GM23338 (cell line): ENCODE measurements around the gene TRMT44. TPM values are rescaled to one million over a fixed set of nuclear protein-coding genes. Genes with fewer than 3 reads are reported as not detected.

Experiments used
- ATAC-seq: fragments of 200-7000 bp; cut with Tn5 transposase; 3 replicates; pipeline ENCODE4 v1.9.1; 2020
- DNase-seq: peaks from one replicate; pipeline ENCODE4 v3.0.0-alpha.2; 2015; ENCODE audit warnings: low spot score
- H2AFZ ChIP-seq: fragments of 200-600 bp; sonication (generic); 2 replicates; pipeline ENCODE4 v1.8.0; 2016; ENCODE audit warnings: antibody characterized with exemption, mild to moderate bottlenecking, moderate library complexity
- H3F3A ChIP-seq: fragments of 200-600 bp; sonication (generic); replicated peaks from 2 replicates; pipeline ENCODE4 v1.8.0; 2017; ENCODE audit warnings: antibody characterized with exemption, mixed run types, low read depth
- H3K27ac ChIP-seq: fragments of 200-600 bp; sonication (generic); 2 replicates; pipeline ENCODE4 v1.6.1; 2016; ENCODE audit warnings: low read depth
- H3K27me3 ChIP-seq: fragments of 200-600 bp; sonication (generic); 2 replicates; pipeline ENCODE4 v1.8.0; 2016; ENCODE audit warnings: mild to moderate bottlenecking, mixed run types, moderate library complexity; ENCODE audit not compliant: insufficient read depth
- H3K36me3 ChIP-seq: fragments of 200-600 bp; sonication (generic); 2 replicates; pipeline ENCODE4 v1.8.0; 2016; ENCODE audit warnings: mild to moderate bottlenecking; ENCODE audit not compliant: insufficient read depth
- H3K4me1 ChIP-seq: fragments of 200-600 bp; sonication (generic); 2 replicates; pipeline ENCODE4 v1.8.0; 2016; ENCODE audit warnings: mild to moderate bottlenecking, moderate library complexity; ENCODE audit not compliant: insufficient read depth
- H3K4me2 ChIP-seq: fragments of 200-600 bp; sonication (generic); 2 replicates; pipeline ENCODE4 v1.7.1; 2017; ENCODE audit warnings: mixed run types
- H3K4me3 ChIP-seq: fragments of 200-600 bp; sonication (generic); 2 replicates; pipeline ENCODE4 v1.6.1; 2016; ENCODE audit warnings: mixed run types
- H3K79me2 ChIP-seq: fragments of 200-600 bp; sonication (generic); replicated peaks from 2 replicates; pipeline ENCODE4 v1.8.0; 2017; ENCODE audit warnings: mild to moderate bottlenecking; ENCODE audit not compliant: insufficient read depth
- H3K9me2 ChIP-seq: fragments of 200-600 bp; sonication (generic); 2 replicates; pipeline ENCODE4 v1.8.0; 2017; ENCODE audit not compliant: insufficient read depth
- H4K20me1 ChIP-seq: fragments of 200-600 bp; sonication (generic); replicated peaks from 2 replicates; pipeline ENCODE4 v1.8.0; 2017; ENCODE audit warnings: mild to moderate bottlenecking; ENCODE audit not compliant: insufficient read depth
- H3K27ac Mint-ChIP-seq: 2 replicates; pipeline ENCODE4 v1.8.0; 2020; ENCODE audit warnings: inconsistent platforms, mild to moderate bottlenecking, moderate library complexity, mixed read lengths
- H3K27me3 Mint-ChIP-seq: 3 replicates; pipeline ENCODE4 v1.8.0; 2022; ENCODE audit warnings: low read depth, mild to moderate bottlenecking, moderate library complexity, mixed read lengths, inconsistent platforms; ENCODE audit not compliant: insufficient read depth, poor library complexity
- H3K36me3 Mint-ChIP-seq: 3 replicates; pipeline ENCODE4 v1.8.0; 2021; ENCODE audit warnings: low read depth, mild to moderate bottlenecking, inconsistent platforms, moderate library complexity, mixed read lengths
- H3K4me1 Mint-ChIP-seq: 3 replicates; pipeline ENCODE4 v1.8.0; 2020; ENCODE audit warnings: mild to moderate bottlenecking, inconsistent platforms, mixed read lengths
- H3K4me3 Mint-ChIP-seq: 3 replicates; pipeline ENCODE4 v1.8.0; 2021; ENCODE audit warnings: moderate library complexity, mild to moderate bottlenecking, inconsistent platforms, mixed read lengths
- H3K9me3 Mint-ChIP-seq: 3 replicates; pipeline ENCODE4 v1.8.0; 2020; ENCODE audit warnings: moderate library complexity, mild to moderate bottlenecking, inconsistent platforms, mixed read lengths
- CREB1 ChIP-seq: fragments of 250-450 bp; sonication (Bioruptor Pico); IDR thresholded peaks from 2 replicates; pipeline ENCODE4 v1.5.0; 2020; ENCODE audit warnings: low read depth, mild to moderate bottlenecking, moderate library complexity
- EZH2 ChIP-seq: fragments of 200-600 bp; sonication (generic); IDR thresholded peaks from one replicate; pipeline ENCODE4 v1.8.0; 2017; ENCODE audit warnings: antibody characterized with exemption, mild to moderate bottlenecking, low read depth; ENCODE audit not compliant: unreplicated experiment
- JUNB ChIP-seq: IDR thresholded peaks from one replicate; pipeline ENCODE4 v1.6.1; 2016; ENCODE audit warnings: antibody characterized with exemption; ENCODE audit not compliant: unreplicated experiment
- NANOG ChIP-seq: IDR thresholded peaks from 2 replicates; pipeline ENCODE4 v1.6.1; 2016; ENCODE audit warnings: antibody characterized with exemption, borderline replicate concordance
- POLR2AphosphoS5 ChIP-seq: IDR thresholded peaks from 2 replicates; pipeline ENCODE4 v1.6.1; 2016; ENCODE audit warnings: antibody characterized with exemption, low read depth
- STAT1 ChIP-seq: IDR thresholded peaks from one replicate; pipeline ENCODE4 v1.6.1; 2016; ENCODE audit warnings: antibody characterized with exemption; ENCODE audit not compliant: unreplicated experiment
- ZNF114 ChIP-seq: fragments of 250-450 bp; sonication (Bioruptor Pico); IDR thresholded peaks from 2 replicates; pipeline ENCODE4 v1.5.0; 2020; ENCODE audit warnings: mild to moderate bottlenecking, moderate library complexity
- ZNF331 ChIP-seq: fragments of 250-450 bp; sonication (Bioruptor Pico); IDR thresholded peaks from 2 replicates; pipeline ENCODE4 v1.5.0; 2020; ENCODE audit warnings: low read depth, mild to moderate bottlenecking, moderate library complexity
- ZNF462 ChIP-seq: fragments of 250-450 bp; sonication (Bioruptor Pico); IDR thresholded peaks from 2 replicates; pipeline ENCODE4 v1.5.0; 2020; ENCODE audit warnings: mild to moderate bottlenecking, moderate library complexity
- polyA plus RNA-seq: library from polyadenylated mRNA; unstranded; fragments of >200 nt; fragmentation: Nextera tagmentation; extraction: Ambion mirVana; gene quantifications from 2 replicates; pipeline ENCODE4 v1.2.1, GENCODE V29; 2016
- total RNA-seq: library from RNA; depleted of rRNA; stranded (reverse); fragments of >200 nt; shearing (Covaris generic); gene quantifications from 2 replicates; pipeline ENCODE4 v1.2.3, GENCODE V29; 2014
- TF ChIP-seq, protein P1 (sequence below): IDR thresholded peaks from 2 replicates; pipeline ENCODE4 v1.6.1; 2016; ENCODE audit warnings: antibody characterized with exemption
- TF ChIP-seq, protein P2 (sequence below), 2 experiments: fragments of 200-600 bp in 1 of 2; sonication (generic) in 1 of 2; conservative IDR thresholded peaks; 2 replicates each; pipeline versions ENCODE4 v1.5.1 to v1.6.1; 2016 to 2017; ENCODE audit warnings: antibody characterized with exemption in 2 of 2, low read depth in 2 of 2, mild to moderate bottlenecking in 2 of 2, moderate library complexity in 1 of 2

The TRMT44 gene
- total and polyA plus RNA-seq, 2 experiments from 2014 or later, result 10.3 to 49.8 TPM

DNA sequence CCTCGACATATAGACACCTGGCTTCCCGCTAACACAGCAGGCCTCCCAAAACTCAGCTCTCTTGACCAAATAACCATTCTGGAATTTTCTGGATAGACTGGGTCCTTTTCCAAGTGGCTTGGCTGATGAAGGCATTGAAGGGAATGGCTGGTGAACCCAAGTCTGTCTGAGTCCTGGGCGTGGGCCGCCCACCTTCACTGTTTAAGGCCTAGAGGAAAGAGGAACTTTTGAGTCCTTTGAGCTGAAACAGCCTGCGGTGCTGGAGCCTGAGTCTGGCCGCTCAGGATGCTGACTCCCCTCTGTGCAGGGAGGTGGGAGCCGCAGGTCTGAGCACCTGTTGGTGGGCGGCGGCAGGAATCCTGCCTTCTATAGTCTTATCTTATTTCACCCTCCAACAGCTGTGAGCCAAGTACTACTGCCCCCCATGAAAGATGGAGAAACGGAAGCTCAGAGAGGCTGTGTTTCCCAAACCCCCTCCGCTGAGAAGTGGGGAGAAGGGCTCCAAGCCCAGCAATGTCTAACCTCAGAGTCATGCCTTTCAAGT lies 23.4 kb upstream of the TRMT44 start:
- TF ChIP-seq ZNF331 (CRISPR knock-in tag) (no peak), ZNF114 (no peak), STAT1 (no peak), ZNF462 (CRISPR knock-in tag) (no peak), EZH2 (no peak), CREB1 (CRISPR knock-in tag) (no peak), NANOG (no peak), POLR2AphosphoS5 (no peak), JUNB (no peak)
- TF ChIP-seq, protein P1, sequence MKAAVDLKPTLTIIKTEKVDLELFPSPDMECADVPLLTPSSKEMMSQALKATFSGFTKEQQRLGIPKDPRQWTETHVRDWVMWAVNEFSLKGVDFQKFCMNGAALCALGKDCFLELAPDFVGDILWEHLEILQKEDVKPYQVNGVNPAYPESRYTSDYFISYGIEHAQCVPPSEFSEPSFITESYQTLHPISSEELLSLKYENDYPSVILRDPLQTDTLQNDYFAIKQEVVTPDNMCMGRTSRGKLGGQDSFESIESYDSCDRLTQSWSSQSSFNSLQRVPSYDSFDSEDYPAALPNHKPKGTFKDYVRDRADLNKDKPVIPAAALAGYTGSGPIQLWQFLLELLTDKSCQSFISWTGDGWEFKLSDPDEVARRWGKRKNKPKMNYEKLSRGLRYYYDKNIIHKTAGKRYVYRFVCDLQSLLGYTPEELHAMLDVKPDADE, result no peak
- TF ChIP-seq, protein P2, sequence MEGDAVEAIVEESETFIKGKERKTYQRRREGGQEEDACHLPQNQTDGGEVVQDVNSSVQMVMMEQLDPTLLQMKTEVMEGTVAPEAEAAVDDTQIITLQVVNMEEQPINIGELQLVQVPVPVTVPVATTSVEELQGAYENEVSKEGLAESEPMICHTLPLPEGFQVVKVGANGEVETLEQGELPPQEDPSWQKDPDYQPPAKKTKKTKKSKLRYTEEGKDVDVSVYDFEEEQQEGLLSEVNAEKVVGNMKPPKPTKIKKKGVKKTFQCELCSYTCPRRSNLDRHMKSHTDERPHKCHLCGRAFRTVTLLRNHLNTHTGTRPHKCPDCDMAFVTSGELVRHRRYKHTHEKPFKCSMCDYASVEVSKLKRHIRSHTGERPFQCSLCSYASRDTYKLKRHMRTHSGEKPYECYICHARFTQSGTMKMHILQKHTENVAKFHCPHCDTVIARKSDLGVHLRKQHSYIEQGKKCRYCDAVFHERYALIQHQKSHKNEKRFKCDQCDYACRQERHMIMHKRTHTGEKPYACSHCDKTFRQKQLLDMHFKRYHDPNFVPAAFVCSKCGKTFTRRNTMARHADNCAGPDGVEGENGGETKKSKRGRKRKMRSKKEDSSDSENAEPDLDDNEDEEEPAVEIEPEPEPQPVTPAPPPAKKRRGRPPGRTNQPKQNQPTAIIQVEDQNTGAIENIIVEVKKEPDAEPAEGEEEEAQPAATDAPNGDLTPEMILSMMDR (conservative IDR thresholded peaks at IDR 0.05; ENCODE audit: low read depth in 2 of 2), result no peak
- H3K4me1 ChIP-seq, result no peaks in the 10 kb centered on the region
- H3K36me3 ChIP-seq, result no peaks in the 10 kb centered on the region
- H3K9me3 Mint-ChIP-seq, result no peaks in the 10 kb centered on the region
- H4K20me1 ChIP-seq, result no peaks in the 10 kb centered on the region; the same call in 1 of the 2 replicates
- 0 out of 2 replicates have a peak, but pooled peaks cover 3% of the 10 kb centered on the region for H3K9me2 ChIP-seq
- H3K36me3 Mint-ChIP-seq, result peaks cover 3% of the 10 kb centered on the region; the same call in 1 of the 3 replicates
- 0 out of 2 replicates have a peak, but pooled peaks cover 4% of the 10 kb centered on the region for H3K79me2 ChIP-seq
- H3K4me1 Mint-ChIP-seq, result no peaks in the 10 kb centered on the region; the same call in none of the 3 replicates
- no peak overlapping the region for H3K4me3 ChIP-seq
- H2AFZ ChIP-seq, result no peak overlapping the region
- ATAC-seq (no peak), DNase-seq (no peak)
- no peak overlapping the region for H3K4me2 ChIP-seq
- no peaks in the 10 kb centered on the region for H3K27me3 ChIP-seq
- H3K27ac Mint-ChIP-seq, result no peak overlapping the region
- H3F3A ChIP-seq, result no peaks in the 10 kb centered on the region
- no peak overlapping the region for H3K27ac ChIP-seq
- H3K4me3 Mint-ChIP-seq, result no peak overlapping the region
- peaks cover 4% of the 10 kb centered on the region for H3K27me3 Mint-ChIP-seq
